Right lobe of liver (tissue), 4 donors: ENCODE results near the gene DLG4.

Source experiments
- CTCF ChIP-seq, 4 donors: fragments of 200-600 bp in 3 of 4; fragments of 450-650 bp in 1 of 4; IDR thresholded peaks; one replicate each; pipeline versions ENCODE4 v1.5.1 to v1.8.0; 2016 to 2022; ENCODE audit warnings: antibody characterized with exemption in 4 of 4, mild to moderate bottlenecking in 2 of 4
- POLR2A ChIP-seq: fragments of 450-650 bp; IDR thresholded peaks from one replicate; pipeline ENCODE4 v1.6.1; 2017; ENCODE audit warnings: antibody characterized with exemption, mild to moderate bottlenecking
- donor health status: DM: no; HTN: no; CAD: no.
- donor health status: DM: no; HTN: no; CAD: no.
- donor health status: DM: no; HTN: yes; CAD: no.

GRCh38 chr17:7262192-7262934 is 42.7 kb upstream of the DLG4 start, which contains the start of gene CLDN7:
- no peak for TF ChIP-seq CTCF (IDR thresholded peaks at IDR 0.05)
- TF ChIP-seq POLR2A, result peak; percentile 49
